GM10266 (cell line): ENCODE measurements around the gene TCP1.
"Not testable (repeated sequence)": the region's sequence is repeated elsewhere in the genome, so short reads cannot be mapped to it uniquely, and the experiment has no call there.

ENCODE experiments used
- DNase-seq: peaks from one replicate; pipeline ENCODE4 v3.0.0; 2012; ENCODE audit errors: extremely low spot score
- TF ChIP-seq, protein P1 (sequence below): IDR thresholded peaks from 2 replicates; pipeline ENCODE4 v1.5.1; 2012; ENCODE audit warnings: mild to moderate bottlenecking, low read depth; ENCODE audit not compliant: control insufficient read depth, insufficient read depth; ENCODE audit errors: missing control alignments

The TCP1 gene

DNA sequence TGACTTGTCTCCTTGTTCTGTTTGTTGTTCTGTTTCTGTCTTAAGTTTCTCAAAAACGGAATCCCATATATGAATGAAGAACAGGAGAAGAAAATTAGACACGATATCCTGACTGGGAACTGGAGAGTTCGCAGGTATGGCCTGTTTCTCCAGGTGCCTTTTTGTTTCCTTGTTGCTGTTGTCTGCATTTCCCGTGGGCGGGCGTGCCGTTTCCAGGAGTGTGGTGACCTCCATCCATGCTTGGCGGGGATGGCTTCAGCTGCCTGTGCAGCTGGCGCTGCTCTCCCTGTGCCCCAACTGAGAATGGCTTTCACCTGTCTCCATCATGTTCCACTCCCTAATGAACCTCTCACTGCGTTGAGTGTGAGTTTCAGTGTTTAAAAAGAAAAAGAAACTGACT lies 15.1 kb upstream of the TCP1 start:
- TF ChIP-seq, protein P1, sequence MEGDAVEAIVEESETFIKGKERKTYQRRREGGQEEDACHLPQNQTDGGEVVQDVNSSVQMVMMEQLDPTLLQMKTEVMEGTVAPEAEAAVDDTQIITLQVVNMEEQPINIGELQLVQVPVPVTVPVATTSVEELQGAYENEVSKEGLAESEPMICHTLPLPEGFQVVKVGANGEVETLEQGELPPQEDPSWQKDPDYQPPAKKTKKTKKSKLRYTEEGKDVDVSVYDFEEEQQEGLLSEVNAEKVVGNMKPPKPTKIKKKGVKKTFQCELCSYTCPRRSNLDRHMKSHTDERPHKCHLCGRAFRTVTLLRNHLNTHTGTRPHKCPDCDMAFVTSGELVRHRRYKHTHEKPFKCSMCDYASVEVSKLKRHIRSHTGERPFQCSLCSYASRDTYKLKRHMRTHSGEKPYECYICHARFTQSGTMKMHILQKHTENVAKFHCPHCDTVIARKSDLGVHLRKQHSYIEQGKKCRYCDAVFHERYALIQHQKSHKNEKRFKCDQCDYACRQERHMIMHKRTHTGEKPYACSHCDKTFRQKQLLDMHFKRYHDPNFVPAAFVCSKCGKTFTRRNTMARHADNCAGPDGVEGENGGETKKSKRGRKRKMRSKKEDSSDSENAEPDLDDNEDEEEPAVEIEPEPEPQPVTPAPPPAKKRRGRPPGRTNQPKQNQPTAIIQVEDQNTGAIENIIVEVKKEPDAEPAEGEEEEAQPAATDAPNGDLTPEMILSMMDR, result no peak
- no peak for DNase-seq

DNA sequence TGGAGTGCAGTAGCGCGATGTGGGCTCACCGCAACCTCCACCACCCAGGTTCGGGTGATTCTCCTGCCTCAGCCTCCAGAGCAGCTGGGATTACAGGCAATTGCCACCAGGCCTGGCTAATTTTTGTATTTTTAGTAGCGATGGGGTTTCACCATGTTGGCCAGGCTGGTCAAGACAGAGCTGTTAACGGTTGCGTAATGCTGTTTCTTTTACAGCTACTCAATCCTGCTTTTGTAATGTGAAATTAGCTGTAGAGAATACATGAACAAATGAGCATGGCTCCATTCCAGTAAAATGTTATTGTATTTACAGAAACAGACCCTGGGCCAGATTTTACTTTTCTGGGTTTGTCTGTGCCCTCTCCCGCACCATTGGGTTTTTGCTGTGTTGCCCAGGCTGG lies 12.5 kb upstream of the TCP1 start:
- TF ChIP-seq, protein P1, result no peak
- no peak for DNase-seq

DNA sequence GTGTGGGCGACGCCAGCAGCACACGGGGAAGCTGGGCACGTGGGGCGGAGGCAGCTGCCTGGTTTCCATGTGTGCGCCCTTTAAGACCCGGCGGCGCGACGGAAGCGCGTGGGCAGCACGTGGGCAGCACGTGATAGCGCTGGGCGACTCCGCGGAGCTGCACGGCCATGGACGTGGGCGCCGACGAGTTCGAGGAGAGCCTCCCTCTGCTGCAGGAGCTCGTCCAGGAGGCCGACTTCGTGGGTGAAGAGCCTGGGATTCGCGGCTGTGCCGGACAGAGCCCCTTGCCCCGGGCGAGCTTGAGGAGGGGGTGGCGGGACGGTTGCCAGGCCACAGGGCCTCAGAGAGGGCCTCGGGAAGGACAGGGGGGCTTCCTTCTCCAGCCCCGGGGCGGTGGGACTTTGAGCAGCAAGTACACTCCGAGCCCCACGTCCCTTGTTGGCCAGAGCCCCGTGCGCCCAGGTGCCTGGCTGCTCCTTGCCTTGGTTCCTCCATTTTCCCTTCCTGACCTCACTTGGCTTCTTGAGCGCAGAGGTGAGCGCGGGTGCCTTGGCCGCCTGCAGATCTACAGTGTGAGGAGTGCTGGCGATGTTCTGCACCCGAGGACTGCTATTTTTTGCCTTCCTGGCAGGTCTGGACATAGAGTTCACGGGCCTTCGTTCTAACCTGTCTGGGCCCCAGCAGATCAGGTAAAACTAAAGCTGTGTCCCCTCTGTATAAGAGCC lies 10.9 kb upstream of the TCP1 start, which contains the start of gene PNLDC1:
TSS of gene PNLDC1 (plus strand) at position 136 of the 725 bp plus-strand sequence. CDS start at position 168, 32 bp downstream.
- no peak for DNase-seq

DNA sequence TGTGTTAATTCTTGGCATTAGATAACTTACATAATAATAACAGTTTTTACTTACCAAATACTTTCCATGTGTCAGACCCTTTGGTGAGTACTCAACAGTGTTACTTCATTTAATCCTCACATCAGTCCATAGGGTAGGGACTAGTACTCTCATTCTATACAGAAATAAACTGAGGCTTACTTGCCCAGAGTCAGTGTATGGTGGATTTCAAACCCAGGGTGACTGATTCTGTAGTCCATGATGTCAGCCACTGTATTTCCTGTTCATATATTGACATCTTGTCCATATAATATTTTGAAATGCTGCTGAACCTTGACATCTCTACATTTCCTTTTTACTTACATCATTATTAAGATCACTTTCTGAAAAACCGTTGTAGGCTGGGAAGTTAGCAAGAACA lies 8.2 kb upstream of the TCP1 start:
- TF ChIP-seq, protein P1, result no peak
- no peak for DNase-seq

More for the DNA sequence above, 10.9 kb upstream of the TCP1 start, which contains the start of gene PNLDC1:
- TF ChIP-seq, protein P1, result no peak

DNA sequence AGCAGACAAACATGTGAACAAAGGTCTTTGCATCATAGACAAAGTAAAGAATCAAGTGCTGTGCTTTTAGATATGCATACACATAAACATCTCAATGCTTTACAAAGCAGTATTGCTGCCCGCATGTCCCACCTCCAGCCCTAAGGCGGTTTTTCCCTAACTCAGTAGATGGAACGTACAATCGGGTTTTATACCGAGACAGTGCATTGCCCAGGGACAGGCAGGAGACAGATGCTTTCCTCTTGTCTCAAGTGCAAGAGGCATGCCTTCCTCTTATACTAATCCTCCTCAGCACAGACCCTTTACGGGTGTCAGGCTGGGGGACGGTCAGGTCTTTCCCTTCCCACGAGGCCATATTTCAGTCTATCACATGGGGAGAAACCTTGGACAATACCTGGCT lies 5.6 kb upstream of the TCP1 start:
- not testable (repeated sequence) for DNase-seq

DNA sequence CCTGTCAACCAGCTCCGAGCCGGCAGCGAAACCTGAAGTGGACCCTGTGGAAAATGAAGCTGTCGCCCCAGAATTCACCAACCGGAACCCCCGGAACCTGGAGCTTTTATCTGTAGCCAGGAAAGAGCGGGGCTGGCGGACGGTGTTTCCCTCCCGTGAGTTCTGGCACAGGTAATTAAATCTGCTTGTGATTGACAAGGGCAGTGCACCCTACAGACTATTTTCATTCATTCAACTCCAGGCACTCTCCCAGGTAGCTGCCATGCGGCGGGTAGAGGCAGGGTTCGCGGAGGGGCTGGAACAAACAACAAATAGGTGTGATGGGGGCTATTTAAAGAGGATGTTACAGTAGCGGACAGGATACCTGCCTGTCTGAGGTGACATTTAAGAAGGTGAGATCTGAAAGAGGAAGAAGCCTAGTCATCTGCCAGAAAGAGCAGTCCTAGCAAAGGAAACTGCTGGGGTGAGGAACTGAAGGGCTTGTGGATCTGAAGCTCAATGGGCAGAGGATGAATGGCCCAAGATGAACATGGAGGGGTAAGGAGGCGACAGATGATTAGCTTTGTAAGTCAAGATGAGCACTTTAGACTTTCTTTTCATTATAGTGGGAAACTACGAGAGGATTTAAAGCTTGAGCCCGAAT lies 1.7 kb upstream of the TCP1 start:
- no peak for DNase-seq

DNA sequence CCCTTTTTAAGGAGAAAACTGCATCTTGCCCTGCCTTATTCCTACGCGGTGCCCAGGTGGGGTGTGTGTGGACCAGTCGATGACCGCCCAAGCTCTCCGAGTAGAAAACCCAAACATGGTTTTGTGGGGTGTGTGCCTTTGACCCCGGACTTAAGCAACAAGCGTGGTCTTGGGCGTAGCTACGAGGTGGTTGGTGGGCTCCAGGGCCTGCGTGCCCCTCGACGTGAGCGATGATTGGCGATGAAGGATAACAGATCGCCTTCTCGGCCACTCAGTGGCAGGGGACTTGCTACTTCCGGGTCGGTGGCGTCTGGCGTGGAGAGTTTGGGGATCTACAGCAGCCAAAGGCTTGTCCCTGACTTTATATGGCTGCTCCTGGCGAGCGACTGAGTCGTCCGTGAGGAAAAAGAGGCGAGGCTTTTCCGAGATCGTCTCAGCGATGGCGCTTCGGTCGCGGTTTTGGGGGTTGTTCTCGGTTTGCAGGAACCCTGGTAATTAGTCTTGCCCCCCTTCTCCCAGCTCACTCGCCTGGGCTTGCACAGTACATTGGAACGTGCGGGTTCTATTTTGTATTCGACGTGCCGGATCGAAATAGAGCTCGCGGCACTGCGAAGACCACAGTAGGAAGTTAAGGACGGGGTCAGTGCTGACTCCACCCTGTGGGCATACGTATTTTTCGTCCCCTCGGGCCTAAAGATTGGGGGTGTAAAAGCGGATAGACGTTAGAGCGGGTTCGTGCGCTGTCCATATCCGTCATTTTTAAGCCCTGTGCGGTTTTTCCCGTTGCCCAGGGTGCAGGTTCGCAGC lies 950 bp upstream of the TCP1 start, which contains the start of gene MRPL18:
TSS of gene MRPL18 (plus strand) at position 319 of the 807 bp plus-strand sequence. CDS start at position 440, 121 bp downstream.
- peak; percentile 95 for DNase-seq
- TF ChIP-seq, protein P1, result no peak

More for the DNA sequence above, 1.7 kb upstream of the TCP1 start:
- TF ChIP-seq, protein P1, result no peak
